IMR-90 (cell line): ENCODE measurements around the gene SNCA. TPM values are rescaled to one million over a fixed set of nuclear protein-coding genes. Genes with fewer than 3 reads are reported as not detected.
A peak's percentile ranks its signal among the peaks of the same experiment; 100 is the strongest.

Experiments
- ATAC-seq: fragments of 200-7000 bp; cut with Tn5 transposase; 2 replicates; pipeline ENCODE4 v1.9.1; 2020; ENCODE audit warnings: low read depth, mild to moderate bottlenecking, moderate library complexity
- BruUV-seq: library from RNA; stranded (reverse); fragments of 400-500 nt; replicated peaks from 2 replicates; lab custom pipeline; 2021; lab: Mats Ljungman, UMichigan
- CTCF ChIA-PET: fragments of 300-600 bp; formaldehyde crosslinking; extraction: SDS; loops from one replicate; lab custom pipeline; 2021; ENCODE audit warnings: antibody characterized with exemption; lab: Yijun Ruan, JAX
- POLR2A ChIA-PET: fragments of 300-600 bp; sonication (Branson Sonifier 250); formaldehyde crosslinking; loops from one replicate; lab custom pipeline; 2022; ENCODE audit warnings: antibody characterized with exemption; ENCODE audit not compliant: unreplicated experiment; lab: Charles Lee
- DNase-seq: peaks from one replicate; pipeline ENCODE4 v3.0.0; 2013
- H2AFZ ChIP-seq: replicated peaks from 2 replicates; pipeline ENCODE3; 2013; ENCODE audit warnings: low read length, mild to moderate bottlenecking; ENCODE audit not compliant: poor library complexity
- H2AK5ac ChIP-seq: 2 replicates; pipeline ENCODE4 v1.6.1; 2013; ENCODE audit warnings: low read depth, low read length, inconsistent platforms
- H2AK9ac ChIP-seq: replicated peaks from 2 replicates; pipeline ENCODE3; 2013; ENCODE audit warnings: mild to moderate bottlenecking, low read depth, low read length, moderate library complexity; ENCODE audit not compliant: poor library complexity
- H2BK120ac ChIP-seq: 2 replicates; pipeline ENCODE4 v1.6.1; 2013; ENCODE audit warnings: low read depth, low read length, inconsistent platforms
- H2BK15ac ChIP-seq: 3 replicates; pipeline ENCODE4 v1.6.1; 2013; ENCODE audit warnings: low read depth, low read length, inconsistent platforms
- H2BK20ac ChIP-seq: 2 replicates; pipeline ENCODE4 v1.6.1; 2013; ENCODE audit warnings: low read depth, mild to moderate bottlenecking, inconsistent platforms, low read length, moderate library complexity
- H2BK5ac ChIP-seq: 2 replicates; pipeline ENCODE4 v1.6.1; 2013; ENCODE audit warnings: mild to moderate bottlenecking, low read depth, low read length, inconsistent platforms; ENCODE audit not compliant: poor library complexity, severe bottlenecking
- H3K14ac ChIP-seq: replicated peaks from 2 replicates; pipeline ENCODE4 v1.6.1; 2013; ENCODE audit warnings: low read depth, low read length, inconsistent platforms
- H3K18ac ChIP-seq: 2 replicates; pipeline ENCODE4 v1.6.1; 2013; ENCODE audit warnings: low read depth, low read length, control low read depth
- H3K23ac ChIP-seq: 2 replicates; pipeline ENCODE4 v1.6.1; 2013; ENCODE audit warnings: low read depth, low read length, inconsistent platforms
- H3K27ac ChIP-seq: 2 replicates; pipeline ENCODE4 v1.5.1; 2013; ENCODE audit warnings: mild to moderate bottlenecking, control low read depth, low read length; ENCODE audit not compliant: insufficient read depth
- H3K27me3 ChIP-seq: 2 replicates; pipeline ENCODE4 v1.6.1; 2013; ENCODE audit warnings: low read length; ENCODE audit not compliant: control insufficient read depth, insufficient read depth
- H3K36me3 ChIP-seq: 2 replicates; pipeline ENCODE4 v1.6.1; 2013; ENCODE audit warnings: low read length, mixed read lengths; ENCODE audit not compliant: control insufficient read depth, insufficient read depth
- H3K4ac ChIP-seq: 2 replicates; pipeline ENCODE4 v1.6.1; 2013; ENCODE audit warnings: low read depth, low read length, inconsistent platforms
- H3K4me1 ChIP-seq: 2 replicates; pipeline ENCODE4 v1.6.1; 2013; ENCODE audit warnings: low read length, mixed read lengths; ENCODE audit not compliant: control insufficient read depth, insufficient read depth
- H3K4me2 ChIP-seq: 2 replicates; pipeline ENCODE4 v1.6.1; 2013; ENCODE audit warnings: low read depth, mild to moderate bottlenecking, control low read depth, low read length, moderate library complexity
- H3K4me3 ChIP-seq: 2 replicates; pipeline ENCODE4 v1.5.1; 2013; ENCODE audit warnings: low read depth, mild to moderate bottlenecking, control low read depth, low read length, moderate library complexity; ENCODE audit not compliant: insufficient read depth
- H3K56ac ChIP-seq: 2 replicates; pipeline ENCODE4 v1.6.1; 2013; ENCODE audit warnings: low read length, inconsistent platforms; ENCODE audit not compliant: insufficient read depth; ENCODE audit errors: extremely low read depth
- H3K79me1 ChIP-seq, 2 experiments: 2 replicates each; pipeline ENCODE4 v1.6.1; 2013; ENCODE audit warnings: low read length in 2 of 2, inconsistent platforms in 1 of 2, low read depth in 1 of 2
- H3K9ac ChIP-seq: 2 replicates; pipeline ENCODE4 v1.6.1; 2013; ENCODE audit warnings: low read depth, low read length, control low read depth
- H3K9me1 ChIP-seq: 2 replicates; pipeline ENCODE4 v1.6.1; 2013; ENCODE audit warnings: low read length, inconsistent platforms; ENCODE audit not compliant: insufficient read depth
- H3K9me3 ChIP-seq: 2 replicates; pipeline ENCODE4 v1.6.1; 2013; ENCODE audit warnings: low read length; ENCODE audit not compliant: control insufficient read depth, insufficient read depth
- H4K20me1 ChIP-seq: 2 replicates; pipeline ENCODE4 v1.6.1; 2013; ENCODE audit warnings: low read length, inconsistent platforms; ENCODE audit not compliant: insufficient read depth
- H4K5ac ChIP-seq: 2 replicates; pipeline ENCODE4 v1.6.1; 2013; ENCODE audit warnings: mild to moderate bottlenecking, low read depth, low read length, control low read depth
- H4K8ac ChIP-seq, 2 experiments: 2 replicates each; pipeline ENCODE4 v1.6.1; 2013; ENCODE audit warnings: low read depth in 2 of 2, low read length in 2 of 2, control low read depth in 1 of 2, inconsistent platforms in 1 of 2
- H4K91ac ChIP-seq: 2 replicates; pipeline ENCODE4 v1.6.1; 2013; ENCODE audit warnings: low read depth, low read length, inconsistent platforms; ENCODE audit not compliant: insufficient read depth
- BHLHE40 ChIP-seq: fragments of 150-350 bp; IDR thresholded peaks from 2 replicates; pipeline ENCODE4 v1.6.1; 2016; ENCODE audit warnings: mild to moderate bottlenecking, low read depth, low read length
- CEBPB ChIP-seq: IDR thresholded peaks from 2 replicates; pipeline ENCODE4 v1.6.1; 2012; ENCODE audit warnings: low read depth, low read length, improper control_type of control experiment
- FOS ChIP-seq: fragments of 150-350 bp; IDR thresholded peaks from 2 replicates; pipeline ENCODE4 v1.6.1; 2016; ENCODE audit warnings: low read depth, low read length
- MAFK ChIP-seq: IDR thresholded peaks from 2 replicates; pipeline ENCODE4 v1.6.1; 2012; ENCODE audit warnings: low read depth, low read length, improper control_type of control experiment
- MXI1 ChIP-seq: IDR thresholded peaks from 2 replicates; pipeline ENCODE4 v1.6.1; 2012; ENCODE audit warnings: low read depth, mild to moderate bottlenecking, low read length, moderate library complexity, borderline replicate concordance
- NFE2L2 ChIP-seq: fragments of 150-350 bp; IDR thresholded peaks from 2 replicates; pipeline ENCODE4 v1.6.1; 2016; ENCODE audit warnings: low read depth, mild to moderate bottlenecking, low read length
- POLR2A ChIP-seq: IDR thresholded peaks from 2 replicates; pipeline ENCODE4 v1.6.1; 2012; ENCODE audit warnings: mild to moderate bottlenecking, low read depth, low read length
- RCOR1 ChIP-seq: IDR thresholded peaks from 2 replicates; pipeline ENCODE4 v1.6.1; 2012; ENCODE audit warnings: mild to moderate bottlenecking, low read length, improper control_type of control experiment; ENCODE audit not compliant: insufficient replicate concordance
- RFX5 ChIP-seq: IDR thresholded peaks from 2 replicates; pipeline ENCODE4 v1.8.0; 2012; ENCODE audit warnings: low read depth, mild to moderate bottlenecking, low read length, moderate library complexity
- SMC3 ChIP-seq: fragments of 150-350 bp; IDR thresholded peaks from 2 replicates; pipeline ENCODE4 v1.6.1; 2016; ENCODE audit warnings: low read depth, mild to moderate bottlenecking, antibody characterized with exemption, low read length, moderate library complexity
- WGBS, 2 experiments: methylation state at CpG; one replicate each; pipeline versions ENCODE4 v1.1.5 to v1.1.7; 2013; ENCODE audit warnings: missing lambda C conversion rate in 2 of 2; ENCODE audit not compliant: insufficient read length in 1 of 2; ENCODE audit errors: extremely low coverage in 2 of 2; 5-methylcytosine and 5-hydroxymethylcytosine counted together
- dilution Hi-C: fragments of 300-500 bp; cut with HindIII; formaldehyde crosslinking; loops from one replicate; pipeline ENCODE4 v1.14.3; 2018; ENCODE audit warnings: low sequenced_read_pairs; ENCODE audit not compliant: unreplicated experiment
- in situ Hi-C: fragments of 300-500 bp; cut with MboI; formaldehyde crosslinking; loops from 3 replicates; pipeline ENCODE4 v1.14.3; 2019; ENCODE audit warnings: low sequenced_read_pairs, inconsistent platforms, mixed read lengths
- intact Hi-C: fragments of 100-400 bp; cut with micrococcal nuclease; formaldehyde crosslinking; loops from 2 replicates; pipeline ENCODE4 v1.10.0; 2022
- polyA plus RNA-seq, 3 experiments: library from polyadenylated mRNA; depleted of rRNA; stranded (reverse); fragments of >200 nt; gene quantifications; 2 replicates each; pipeline ENCODE4 v1.2.3, GENCODE V29; 2012; ENCODE audit warnings: low replicate concordance in 1 of 3
- total RNA-seq: library from RNA; depleted of rRNA; stranded (reverse); fragments of >200 nt; gene quantifications from 2 replicates; pipeline ENCODE4 v1.2.3, GENCODE V29; 2012
- TF ChIP-seq, protein P1 (sequence below): fragments of 150-350 bp; IDR thresholded peaks from 2 replicates; pipeline ENCODE4 v1.6.1; 2016; ENCODE audit warnings: low read depth, mild to moderate bottlenecking, low read length, moderate library complexity, borderline replicate concordance
- TF ChIP-seq, protein P2 (sequence below): conservative IDR thresholded peaks from 2 replicates; pipeline ENCODE4 v1.5.1; 2012; ENCODE audit warnings: mild to moderate bottlenecking, low read depth, low read length, improper control_type of control experiment

Gene SNCA
- total and polyA plus RNA-seq, 2 of the 4 experiments (the other 2 are of a cell fraction): 0.36 to 0.46 TPM

GRCh38 chr4:89759426-89759825, 77.5 kb downstream of the SNCA start:
- no peak overlapping the region for H4K91ac ChIP-seq
- H3K9me1 ChIP-seq: peaks cover 3% of the 10 kb centered on the region; the same call in 1 of the 2 replicates
- no peak for TF ChIP-seq FOS
- TF ChIP-seq, protein P1, sequence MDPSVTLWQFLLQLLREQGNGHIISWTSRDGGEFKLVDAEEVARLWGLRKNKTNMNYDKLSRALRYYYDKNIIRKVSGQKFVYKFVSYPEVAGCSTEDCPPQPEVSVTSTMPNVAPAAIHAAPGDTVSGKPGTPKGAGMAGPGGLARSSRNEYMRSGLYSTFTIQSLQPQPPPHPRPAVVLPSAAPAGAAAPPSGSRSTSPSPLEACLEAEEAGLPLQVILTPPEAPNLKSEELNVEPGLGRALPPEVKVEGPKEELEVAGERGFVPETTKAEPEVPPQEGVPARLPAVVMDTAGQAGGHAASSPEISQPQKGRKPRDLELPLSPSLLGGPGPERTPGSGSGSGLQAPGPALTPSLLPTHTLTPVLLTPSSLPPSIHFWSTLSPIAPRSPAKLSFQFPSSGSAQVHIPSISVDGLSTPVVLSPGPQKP: no peak
- no peak for TF ChIP-seq CEBPB
- TF ChIP-seq RCOR1: no peak
- no peak for TF ChIP-seq BHLHE40
- TF ChIP-seq, protein P2, sequence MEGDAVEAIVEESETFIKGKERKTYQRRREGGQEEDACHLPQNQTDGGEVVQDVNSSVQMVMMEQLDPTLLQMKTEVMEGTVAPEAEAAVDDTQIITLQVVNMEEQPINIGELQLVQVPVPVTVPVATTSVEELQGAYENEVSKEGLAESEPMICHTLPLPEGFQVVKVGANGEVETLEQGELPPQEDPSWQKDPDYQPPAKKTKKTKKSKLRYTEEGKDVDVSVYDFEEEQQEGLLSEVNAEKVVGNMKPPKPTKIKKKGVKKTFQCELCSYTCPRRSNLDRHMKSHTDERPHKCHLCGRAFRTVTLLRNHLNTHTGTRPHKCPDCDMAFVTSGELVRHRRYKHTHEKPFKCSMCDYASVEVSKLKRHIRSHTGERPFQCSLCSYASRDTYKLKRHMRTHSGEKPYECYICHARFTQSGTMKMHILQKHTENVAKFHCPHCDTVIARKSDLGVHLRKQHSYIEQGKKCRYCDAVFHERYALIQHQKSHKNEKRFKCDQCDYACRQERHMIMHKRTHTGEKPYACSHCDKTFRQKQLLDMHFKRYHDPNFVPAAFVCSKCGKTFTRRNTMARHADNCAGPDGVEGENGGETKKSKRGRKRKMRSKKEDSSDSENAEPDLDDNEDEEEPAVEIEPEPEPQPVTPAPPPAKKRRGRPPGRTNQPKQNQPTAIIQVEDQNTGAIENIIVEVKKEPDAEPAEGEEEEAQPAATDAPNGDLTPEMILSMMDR: no peak
- TF ChIP-seq MXI1: no peak
- no peak for TF ChIP-seq SMC3
- no peak for TF ChIP-seq POLR2A
- no peak for TF ChIP-seq MAFK
- no peak for TF ChIP-seq NFE2L2
- no peak for TF ChIP-seq RFX5
- H2BK15ac ChIP-seq: no peak overlapping the region; the same call in 2 of the 3 replicates
- H3K9ac ChIP-seq: no peak overlapping the region
- ChIA-PET POLR2A (no interaction called here), CTCF (no interaction called here)
- no peak for ATAC-seq
- WGBS, 2 experiments: no CpG with 5 or more reads among the region's 2 CpGs
- no peak overlapping the region for H3K23ac ChIP-seq
- H3K4ac ChIP-seq: 0 out of 2 replicates have a peak overlapping the region, but pooled peaks have one; percentile 22
- no peak overlapping the region for H2AFZ ChIP-seq
- no peak overlapping the region for H3K18ac ChIP-seq
- H3K4me3 ChIP-seq: no peak overlapping the region
- peak overlapping the region; percentile 66; the same call in 1 of the 2 replicates for H2BK20ac ChIP-seq
- intact Hi-C loops: loop anchor here (5.0 kb wide), 1 partner anchor 272 kb away; no protein-coding TSS in a partner anchor
- H2BK120ac ChIP-seq: no peak overlapping the region
- no peak overlapping the region for H2AK5ac ChIP-seq
- no peaks in the 10 kb centered on the region for H3K27me3 ChIP-seq
- DNase-seq: no peak
- no peaks in the 10 kb centered on the region for H3K9me3 ChIP-seq
- no TSS peak for BruUV-seq
- no peak overlapping the region for H4K5ac ChIP-seq
- dilution Hi-C loops: no loop called here
- no peak overlapping the region for H3K27ac ChIP-seq
- in situ Hi-C loops: no loop called here
- no peak overlapping the region for H2AK9ac ChIP-seq
- no peak overlapping the region for H4K8ac ChIP-seq
- H2BK5ac ChIP-seq: no peak overlapping the region
- H3K4me1 ChIP-seq: peaks cover 5% of the 10 kb centered on the region; the same call in 1 of the 2 replicates
- H3K14ac ChIP-seq: no peak overlapping the region; the same call in 1 of the 2 replicates
- H3K36me3 ChIP-seq: no peaks in the 10 kb centered on the region
- no peaks in the 10 kb centered on the region for H3K79me1 ChIP-seq
- H3K4me2 ChIP-seq: no peak overlapping the region
- no peak overlapping the region for H3K56ac ChIP-seq
- no peaks in the 10 kb centered on the region for H4K20me1 ChIP-seq
